Prostate gland (tissue), 2 donors: ENCODE data around the gene ZNG1F. TPM values are rescaled to one million over a fixed set of nuclear protein-coding genes. Genes with fewer than 3 reads are reported as not detected.
A peak's percentile ranks its signal among the peaks of the same experiment; 100 is the strongest.
"Not testable (repeated sequence)": the region's sequence is repeated elsewhere in the genome, so short reads cannot be mapped to it uniquely, and the experiment has no call there.

Experiments
- DNase-seq: peaks from one replicate; pipeline ENCODE4 v3.0.0-alpha.2; 2019; ENCODE audit warnings: low spot score
- H3K27ac ChIP-seq, 2 donors: fragments of 200-600 bp; sonication (generic); 2 replicates each; pipeline ENCODE4 v1.5.1; 2017 to 2019
- H3K27me3 ChIP-seq: fragments of 200-600 bp; sonication (generic); replicated peaks from 2 replicates; pipeline ENCODE4 v1.5.1; 2019; ENCODE audit not compliant: insufficient read depth
- H3K36me3 ChIP-seq, 2 donors: fragments of 200-600 bp; sonication (generic); 1 replicate in 1 of 2; 2 replicates in 1 of 2; pipeline versions ENCODE4 v1.5.1 to v1.8.1; 2017 to 2019
- H3K4me1 ChIP-seq: fragments of 200-600 bp; sonication (generic); replicated peaks from 2 replicates; pipeline ENCODE4 v1.5.1; 2019
- H3K4me3 ChIP-seq, 2 donors: fragments of 200-600 bp; sonication (generic); 2 replicates each; pipeline ENCODE4 v1.5.1; 2017 to 2019
- H3K9me3 ChIP-seq: fragments of 200-600 bp; sonication (generic); 2 replicates; pipeline ENCODE4 v1.5.1; 2017
- CTCF ChIP-seq, 4 experiments: fragments of 200-600 bp in 2 of 4; fragments of 450-650 bp in 2 of 4; sonication (generic) in 2 of 4; IDR thresholded peaks; 1 replicate in 3 of 4; 2 replicates in 1 of 4; pipeline ENCODE4 v1.5.1; 2016 to 2019; ENCODE audit warnings: antibody characterized with exemption in 4 of 4, mild to moderate bottlenecking in 2 of 4, moderate library complexity in 2 of 4
- WGBS: methylation state at CpG from one replicate; pipeline ENCODE4 v1.1.5; 2018; 5-methylcytosine and 5-hydroxymethylcytosine counted together
- intact Hi-C: fragments of 100-400 bp; cut with DNase I; formaldehyde crosslinking; loops from one replicate; pipeline ENCODE4 v1.14.2; 2022
- microRNA-seq: library from miRNA; unstranded; fragments of <30 nt; microRNA quantifications from one replicate; pipeline ENCODE4, GENCODE V29; 2016
- small RNA-seq, 2 donors: library from RNA; depleted of rRNA; stranded (forward); fragments of <200 nt; gene quantifications; one replicate each; pipeline ENCODE3, GENCODE V24; 2016
- total RNA-seq, 2 donors: library from RNA; depleted of rRNA; stranded (reverse); fragments of >200 nt; gene quantifications; one replicate each; pipeline ENCODE4 v1.1.0, GENCODE V29; 2016

The ZNG1F gene
- total RNA-seq, 2 donors from 2014 or later: 6.7 to 19.2 TPM

DNA sequence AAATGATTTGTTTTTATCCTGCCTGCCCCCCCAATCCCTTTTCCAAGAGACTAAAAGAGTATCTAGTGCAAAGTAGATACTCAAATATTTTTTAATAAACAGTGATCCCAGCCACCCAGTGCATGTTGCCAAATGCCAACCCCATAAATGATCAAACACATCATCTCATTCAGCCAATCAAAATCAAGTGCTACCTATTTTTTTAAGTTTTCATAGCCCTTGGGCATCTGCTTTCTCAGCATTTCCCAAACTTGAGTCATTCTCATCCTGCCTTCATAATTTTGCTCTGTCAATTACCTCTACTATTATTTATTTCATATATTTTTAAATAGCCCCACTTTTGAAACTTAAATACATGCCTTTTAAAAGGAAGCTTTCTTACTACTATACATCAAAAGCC lies 98.2 kb downstream of the ZNG1F start:
- H3K4me1 ChIP-seq, H3K36me3 ChIP-seq, H3K9me3 ChIP-seq, H3K4me3 ChIP-seq, H3K27ac ChIP-seq, DNase-seq, H3K27me3 ChIP-seq, intact Hi-C loops: not testable (repeated sequence)

- DNase-seq, H3K4me1 ChIP-seq, H3K9me3 ChIP-seq, H3K27me3 ChIP-seq, H3K27ac ChIP-seq, intact Hi-C loops, H3K4me3 ChIP-seq, H3K36me3 ChIP-seq: not testable (repeated sequence)
- WGBS: 67% methylated on average over 1 of the region's 1 CpG
Observed at GRCh38 chr9:41090386-41090785, 98.7 kb downstream of the ZNG1F start.

DNA sequence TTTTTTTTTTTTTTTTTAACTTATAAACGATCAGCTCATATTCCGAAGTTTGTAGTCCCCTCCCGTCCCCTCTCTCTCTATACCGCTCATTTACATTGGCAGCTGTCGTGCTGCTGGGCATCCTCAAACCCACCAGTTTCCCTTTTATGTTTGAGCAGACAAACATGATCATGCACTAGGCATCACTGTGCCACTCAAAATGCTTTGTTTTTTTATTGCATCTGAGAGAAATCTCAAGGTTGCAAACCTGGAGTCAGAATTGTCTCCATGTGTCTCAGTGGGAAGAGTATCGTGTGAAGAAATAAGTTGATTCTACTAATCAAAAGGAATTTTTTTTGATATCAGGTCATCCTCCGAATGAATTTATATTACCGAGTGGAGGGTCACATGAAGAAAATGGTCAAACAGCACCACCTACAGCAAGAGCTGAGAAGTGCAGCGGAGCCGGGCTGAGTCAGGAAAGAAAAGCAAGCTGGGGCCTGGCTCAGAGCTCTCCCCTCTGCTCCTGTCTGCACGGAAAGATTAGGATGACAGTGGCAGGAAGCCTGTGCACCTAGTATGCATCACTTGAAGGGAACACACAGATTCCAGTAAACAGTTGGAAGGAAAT lies 100.6 kb downstream of the ZNG1F start:
- WGBS: 12% methylated on average over 7 of the region's 11 CpGs
- peak in 1 of 4 experiments; percentile 23 for TF ChIP-seq CTCF (IDR thresholded peaks at IDR 0.05)
- H3K27me3 ChIP-seq, H3K27ac ChIP-seq, H3K4me1 ChIP-seq, H3K9me3 ChIP-seq, DNase-seq, H3K4me3 ChIP-seq, H3K36me3 ChIP-seq, intact Hi-C loops: not testable (repeated sequence)

GRCh38 chr9:41087929-41088328 lies 101.2 kb downstream of the ZNG1F start:
- DNase-seq, H3K27ac ChIP-seq, H3K9me3 ChIP-seq, H3K4me3 ChIP-seq, H3K27me3 ChIP-seq, H3K36me3 ChIP-seq, intact Hi-C loops, H3K4me1 ChIP-seq: not testable (repeated sequence)
- 52% methylated on average over 5 of the region's 5 CpGs for WGBS

DNA sequence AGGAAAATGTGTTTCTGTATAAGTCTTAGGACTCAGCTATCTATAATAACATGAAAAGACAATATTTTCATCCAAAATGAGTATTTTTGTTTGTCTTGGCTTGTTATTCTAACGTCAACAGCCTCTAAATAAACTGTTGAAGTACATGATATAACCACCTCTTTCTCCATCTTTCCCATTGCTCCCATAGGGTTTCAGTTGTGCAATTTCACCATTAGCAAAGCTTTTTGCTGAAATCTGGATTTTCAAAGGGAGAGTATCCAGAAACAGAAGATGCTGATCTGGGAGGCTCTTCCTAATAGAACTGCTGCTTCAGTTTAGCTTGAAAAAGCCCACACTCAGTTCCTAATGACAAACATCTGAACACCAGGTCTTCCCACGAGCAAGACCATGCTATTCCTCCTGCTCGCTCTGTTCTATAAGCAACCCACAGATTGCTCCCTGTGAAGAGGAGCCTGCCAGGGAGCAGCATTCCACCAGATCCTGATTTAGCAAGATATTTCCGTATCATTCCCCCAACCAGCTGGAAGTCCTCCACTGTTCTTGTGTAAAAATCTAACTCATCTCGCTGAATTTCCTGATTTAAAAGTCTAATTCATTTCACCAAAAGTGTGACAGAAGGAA lies 101.8 kb downstream of the ZNG1F start:
- DNase-seq, H3K4me1 ChIP-seq, H3K9me3 ChIP-seq, H3K27ac ChIP-seq, H3K36me3 ChIP-seq, H3K4me3 ChIP-seq, intact Hi-C loops, H3K27me3 ChIP-seq: not testable (repeated sequence)
- WGBS: 45% methylated on average over 5 of the region's 5 CpGs

- H3K9me3 ChIP-seq, H3K36me3 ChIP-seq, H3K4me1 ChIP-seq, H3K4me3 ChIP-seq, H3K27ac ChIP-seq, H3K27me3 ChIP-seq, DNase-seq, intact Hi-C loops: not testable (repeated sequence)
- WGBS: 75% methylated on average over 1 of the region's 1 CpG
Observed at GRCh38 chr9:41086685-41087084, 102.4 kb downstream of the ZNG1F start.

- intact Hi-C loops, H3K4me3 ChIP-seq, H3K9me3 ChIP-seq, DNase-seq, H3K27me3 ChIP-seq, H3K4me1 ChIP-seq, H3K27ac ChIP-seq, H3K36me3 ChIP-seq: not testable (repeated sequence)
- WGBS: 78% methylated on average over 3 of the region's 3 CpGs
Observed at GRCh38 chr9:41086215-41086614, 102.9 kb downstream of the ZNG1F start.

GRCh38 chr9:41082358-41082757 lies 106.8 kb downstream of the ZNG1F start:
- H3K4me1 ChIP-seq, DNase-seq, H3K9me3 ChIP-seq, H3K4me3 ChIP-seq, H3K27me3 ChIP-seq, intact Hi-C loops, H3K27ac ChIP-seq, H3K36me3 ChIP-seq: not testable (repeated sequence)
- 55% methylated on average over 4 of the region's 4 CpGs for WGBS

Small RNAs within 50 kb of the gene (microRNA-seq; reads per million reads assigned to microRNA genes)
- gene MIR4477A: not detected

Small RNAs within 50 kb of the gene (small RNA-seq; reads per million reads assigned to genes)
- gene MIR4477A: 0 reads per million in 2 donors
- gene RNA5SP530: 0 reads per million in 2 donors

Other genes with a start within 250 kb of the ZNG1F start
- under 1 TPM in 1 of 2 donors, not detected in 1; 0.09 TPM for gene FOXD4L6, start 60.6 kb downstream of the ZNG1F start, total RNA-seq